Lower lobe of right lung (tissue), 2 donors: ENCODE measurements around the gene ARVCF. TPM values are rescaled to one million over a fixed set of nuclear protein-coding genes. Genes with fewer than 3 reads are reported as not detected.
A peak's percentile ranks its signal among the peaks of the same experiment; 100 is the strongest.

ENCODE experiments used
- ATAC-seq, 2 donors: fragments of 200-7000 bp; cut with Tn5 transposase; one replicate each; pipeline ENCODE4 v1.9.1; 2020 to 2022; ENCODE audit warnings: mild to moderate bottlenecking in 2 of 2, moderate library complexity in 2 of 2
- DNase-seq: peaks from one replicate; pipeline ENCODE4 v3.0.0-alpha.2; 2020
- H3K27ac ChIP-seq: fragments of 200-600 bp; one replicate; pipeline ENCODE4 v1.8.0; 2022
- H3K27me3 ChIP-seq: fragments of 200-600 bp; one replicate; pipeline ENCODE4 v1.8.0; 2022; ENCODE audit warnings: low read depth
- H3K36me3 ChIP-seq: fragments of 200-600 bp; one replicate; pipeline ENCODE4 v1.8.0; 2022; ENCODE audit warnings: mild to moderate bottlenecking
- H3K4me1 ChIP-seq: fragments of 200-600 bp; one replicate; pipeline ENCODE4 v1.8.0; 2022
- H3K4me3 ChIP-seq: fragments of 200-600 bp; one replicate; pipeline ENCODE4 v1.8.0; 2022; ENCODE audit warnings: mild to moderate bottlenecking
- H3K9me3 ChIP-seq: fragments of 200-600 bp; one replicate; pipeline ENCODE4 v1.8.0; 2022
- CTCF ChIP-seq: fragments of 200-600 bp; IDR thresholded peaks from one replicate; pipeline ENCODE4 v1.8.0; 2022; ENCODE audit warnings: antibody characterized with exemption, mild to moderate bottlenecking
- intact Hi-C: fragments of 100-400 bp; cut with DNase I; formaldehyde crosslinking; loops from one replicate; pipeline ENCODE4 v1.11.0; 2022
- total RNA-seq: library from RNA; stranded (reverse); fragmentation: NEBNext Ultra II Directional; extraction: Animal tissue kit (Norgen Biotek cat#: 25700); gene quantifications from one replicate; pipeline ENCODE4 v1.2.1, GENCODE V29; 2021
- donor health status: DM: no; HTN: yes; CAD: no; lungs with severe emphysema.

Gene ARVCF
- total RNA-seq, 1 donor from 2014 or later: 16.8 TPM

DNA sequence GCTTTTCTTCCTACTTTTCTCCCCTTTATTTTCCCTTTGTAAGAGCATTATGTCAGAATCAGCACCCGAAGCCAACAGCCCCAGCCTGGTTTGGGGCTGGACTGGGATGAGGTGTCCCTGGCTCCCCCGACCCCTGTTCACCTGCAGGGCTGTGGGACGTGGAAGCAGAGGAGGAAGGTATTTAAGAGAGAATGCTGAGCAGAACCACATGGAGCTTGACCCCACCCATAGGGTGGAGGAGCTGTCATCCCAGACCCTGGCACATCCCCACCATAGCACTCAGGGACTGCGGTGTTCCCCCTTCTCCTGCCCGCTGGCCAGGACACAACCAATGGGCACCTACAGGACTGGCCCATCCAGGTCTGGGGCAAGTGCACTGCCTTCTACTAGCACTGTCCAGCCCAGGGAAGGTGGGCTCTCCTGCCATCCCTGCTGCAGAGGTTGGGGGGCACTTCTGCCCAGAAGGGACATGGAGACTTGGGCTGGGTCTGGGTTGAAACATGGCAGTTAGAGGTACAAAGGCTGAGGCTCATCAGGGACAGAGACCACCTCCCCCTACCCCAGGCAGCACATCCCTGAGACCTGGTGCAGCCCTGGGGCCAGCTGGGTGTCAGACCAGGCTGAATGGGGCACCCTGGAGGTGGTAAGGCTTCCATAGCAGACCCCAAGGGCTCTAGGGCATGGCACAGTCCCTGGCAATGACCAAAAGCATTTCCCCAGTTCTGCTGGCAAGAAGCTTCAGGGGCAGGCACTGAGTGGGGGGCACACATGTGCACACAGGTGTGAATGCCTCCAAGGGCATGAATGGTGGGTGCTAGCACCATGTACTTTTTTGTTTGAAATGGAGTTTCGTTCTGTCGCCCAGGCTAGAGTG lies 23.9 kb upstream of the ARVCF start:
- Histone ChIP-seq H3K4me1 (no peaks in the 10 kb centered on the region), H3K27ac (no peak overlapping the region), H3K9me3 (no peaks in the 10 kb centered on the region), H3K4me3 (no peak overlapping the region), H3K27me3 (no peaks in the 10 kb centered on the region), H3K36me3 (peaks cover 87% of the 10 kb centered on the region)
- DNase-seq: no peak
- intact Hi-C loops: no loop called here
- TF ChIP-seq CTCF: no peak
- ATAC-seq: peak in 1 of 2 donors; percentile 13

DNA sequence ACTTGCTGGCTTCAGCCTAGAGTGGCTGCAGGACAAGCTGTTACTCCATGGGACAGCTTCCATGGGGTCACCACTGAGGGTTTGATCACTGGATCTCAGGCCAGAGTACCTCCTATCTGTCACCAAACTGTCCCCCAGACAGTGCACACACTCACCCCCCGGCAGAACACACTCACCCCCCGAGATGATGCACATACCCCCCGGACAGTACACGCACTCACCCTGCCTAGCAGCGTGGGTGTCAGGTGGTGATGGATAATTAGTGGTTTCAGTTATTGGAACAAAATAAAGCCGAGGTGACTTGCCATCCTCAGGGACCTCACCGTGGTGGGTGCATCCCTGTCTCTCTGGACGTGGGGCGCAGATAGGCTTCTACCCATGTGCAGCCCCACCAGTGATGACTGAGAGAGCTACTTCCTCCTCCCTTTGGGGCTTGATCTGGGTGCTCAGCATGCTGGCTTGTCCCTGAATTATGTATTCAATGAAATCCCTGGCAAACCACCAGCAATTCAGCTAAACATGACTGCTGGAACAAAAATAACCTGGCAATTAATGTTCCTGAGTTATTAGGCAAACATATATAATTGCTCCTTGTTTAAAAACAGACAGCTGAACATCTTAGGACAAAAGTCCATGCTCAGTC lies 23.2 kb upstream of the ARVCF start:
- ATAC-seq (no peak), DNase-seq (no peak)
- Histone ChIP-seq H3K27ac (no peak overlapping the region), H3K4me3 (no peak overlapping the region), H3K36me3 (peaks cover 81% of the 10 kb centered on the region), H3K4me1 (no peaks in the 10 kb centered on the region), H3K27me3 (no peaks in the 10 kb centered on the region), H3K9me3 (no peaks in the 10 kb centered on the region)
- no peak for TF ChIP-seq CTCF
- intact Hi-C loops: no loop called here

GRCh38 chr22:20038574-20038973 lies 22.0 kb upstream of the ARVCF start:
- no peak for TF ChIP-seq CTCF
- DNase-seq (no peak), ATAC-seq (no peak)
- Histone ChIP-seq H3K9me3 (no peaks in the 10 kb centered on the region), H3K4me1 (peaks cover 1% of the 10 kb centered on the region), H3K27me3 (no peaks in the 10 kb centered on the region), H3K4me3 (no peak overlapping the region), H3K36me3 (peaks cover 69% of the 10 kb centered on the region), H3K27ac (no peak overlapping the region)
- intact Hi-C loops: no loop called here

- Histone ChIP-seq H3K9me3 (no peaks in the 10 kb centered on the region), H3K4me1 (peaks cover 13% of the 10 kb centered on the region), H3K36me3 (peaks cover 57% of the 10 kb centered on the region), H3K4me3 (no peak overlapping the region), H3K27me3 (no peaks in the 10 kb centered on the region), H3K27ac (no peak overlapping the region)
- intact Hi-C loops: no loop called here
- no peak for TF ChIP-seq CTCF
- DNase-seq: no peak
- ATAC-seq: no peak
Measured at GRCh38 chr22:20037419-20037818, 20.8 kb upstream of the ARVCF start.

DNA sequence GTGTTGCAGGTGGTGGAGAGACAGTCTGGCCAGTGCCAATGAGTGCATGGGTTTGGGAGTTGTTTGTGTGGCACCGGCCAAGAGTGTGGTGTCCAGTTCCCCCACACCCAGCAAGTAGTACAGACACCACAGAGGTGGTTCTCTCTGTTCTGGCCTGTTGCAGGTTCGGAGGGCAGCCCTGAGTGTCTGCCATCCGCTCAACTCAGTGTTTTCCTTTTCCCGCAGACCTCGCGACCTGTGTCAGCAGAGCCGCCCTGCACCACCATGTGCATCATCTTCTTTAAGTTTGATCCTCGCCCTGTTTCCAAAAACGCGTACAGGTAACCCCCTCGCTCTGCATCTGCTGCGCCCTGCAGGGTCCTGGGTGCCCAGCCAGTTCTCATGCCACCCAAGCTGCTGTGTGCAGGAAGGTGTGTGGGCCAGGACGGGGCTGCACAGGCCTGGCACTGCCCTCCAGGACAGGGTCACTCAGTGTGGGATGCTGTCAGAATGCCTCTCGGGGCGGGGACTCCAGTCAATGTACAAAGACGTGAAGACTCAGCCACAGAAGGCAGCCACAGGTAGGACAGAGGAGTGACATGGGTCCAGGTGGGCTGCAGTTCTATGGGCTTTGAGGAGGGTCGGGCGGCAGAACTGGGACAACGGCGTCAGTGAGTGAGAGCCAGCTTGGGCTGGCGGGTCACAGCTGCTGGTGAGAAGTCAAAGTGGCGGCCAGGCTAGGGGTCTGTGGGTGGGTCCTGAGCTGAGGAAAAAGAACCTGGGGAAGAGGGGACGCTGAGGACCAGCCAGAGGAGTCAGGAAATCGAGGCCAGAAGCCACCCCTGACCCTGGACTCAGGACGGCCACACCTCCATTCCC lies 20.1 kb upstream of the ARVCF start:
- Histone ChIP-seq H3K36me3 (peaks cover 54% of the 10 kb centered on the region), H3K4me3 (no peak overlapping the region), H3K4me1 (peaks cover 19% of the 10 kb centered on the region), H3K27ac (no peak overlapping the region), H3K27me3 (no peaks in the 10 kb centered on the region), H3K9me3 (no peaks in the 10 kb centered on the region)
- TF ChIP-seq CTCF: no peak
- intact Hi-C loops: no loop called here
- DNase-seq: no peak
- ATAC-seq: no peak
